K562 (cell line): ENCODE results near the gene MDN1. TPM values are rescaled to one million over a fixed set of nuclear protein-coding genes. Genes with fewer than 3 reads are reported as not detected.

Source experiments
- ADNP ChIP-seq: fragments of 200-800 bp; sonication (Bioruptor generic); IDR thresholded peaks from 2 replicates; pipeline ENCODE4 v1.6.1; 2016; ENCODE audit warnings: missing genetic modification characterization, missing compliant biosample characterization
- BRD9 ChIP-seq: fragments of 450-650 bp; IDR thresholded peaks from 2 replicates; pipeline ENCODE4 v1.6.1; 2018; ENCODE audit warnings: low read depth; ENCODE audit not compliant: partially characterized antibody
- CREBBP ChIP-seq: IDR thresholded peaks from one replicate; pipeline ENCODE4 v1.6.1; 2012; ENCODE audit warnings: low read depth, mild to moderate bottlenecking, control low read depth, inconsistent platforms, low read length
- ESRRA ChIP-seq: fragments of 450-650 bp; IDR thresholded peaks from 2 replicates; pipeline ENCODE4 v1.6.1; 2014; ENCODE audit warnings: low read depth, mild to moderate bottlenecking, moderate library complexity, borderline replicate concordance
- ETS1 ChIP-seq: conservative IDR thresholded peaks from 2 replicates; pipeline ENCODE4 v1.6.1; 2011; ENCODE audit warnings: low read depth, mild to moderate bottlenecking, low read length; ENCODE audit not compliant: control insufficient read depth
- HDAC6 ChIP-seq: IDR thresholded peaks from 2 replicates; pipeline ENCODE4 v1.6.1; 2012; ENCODE audit warnings: low read depth, mild to moderate bottlenecking, control low read depth, inconsistent platforms, low read length, moderate library complexity
- HDAC8 ChIP-seq: fragments of 450-650 bp; IDR thresholded peaks from 2 replicates; pipeline ENCODE4 v1.6.1; 2016; ENCODE audit warnings: mild to moderate bottlenecking, missing genetic modification characterization, moderate library complexity, missing compliant biosample characterization
- SMARCE1 ChIP-seq: fragments of 450-650 bp; IDR thresholded peaks from 2 replicates; pipeline ENCODE4 v1.7.1; 2016; ENCODE audit warnings: mild to moderate bottlenecking
- SMC3 ChIP-seq: conservative IDR thresholded peaks from 2 replicates; pipeline ENCODE4 v1.6.1; 2011; ENCODE audit warnings: low read depth, low read length, improper control_type of control experiment; ENCODE audit not compliant: insufficient read depth
- TARDBP ChIP-seq: fragments of 450-650 bp; IDR thresholded peaks from 2 replicates; pipeline ENCODE4 v1.6.1; 2016
- TOE1 ChIP-seq, 2 experiments: fragments of 450-650 bp in 1 of 2; sonication (generic) in 1 of 2; formaldehyde crosslinking in 1 of 2; IDR thresholded peaks; 2 replicates each; pipeline versions ENCODE4 v1.7.1 to v1.8.0; 2016 to 2022; ENCODE audit warnings: borderline replicate concordance in 2 of 2, mild to moderate bottlenecking in 2 of 2, antibody characterized with exemption in 1 of 2, inconsistent platforms in 1 of 2, low read depth in 1 of 2, missing genetic modification reagents in 1 of 2, moderate library complexity in 1 of 2
- ZBTB34 ChIP-seq: fragments of 250-450 bp; sonication (Bioruptor Pico); IDR thresholded peaks from 2 replicates; pipeline ENCODE4 v1.8.0; 2021; ENCODE audit warnings: mild to moderate bottlenecking, moderate library complexity
- ZEB2 ChIP-seq: fragments of 450-650 bp; IDR thresholded peaks from 2 replicates; pipeline ENCODE4 v1.6.1; 2016
- ZFP36 ChIP-seq: fragments of 150-350 bp; IDR thresholded peaks from 2 replicates; pipeline ENCODE4 v1.6.1; 2018; ENCODE audit warnings: low read length, low read depth; ENCODE audit not compliant: partially characterized antibody
- ZNF778 ChIP-seq: fragments of 450-650 bp; formaldehyde crosslinking; IDR thresholded peaks from 2 replicates; pipeline ENCODE4 v1.4.0; 2020; ENCODE audit warnings: mild to moderate bottlenecking, moderate library complexity
- ZSCAN29 ChIP-seq: fragments of 450-650 bp; IDR thresholded peaks from 2 replicates; pipeline ENCODE4 v1.6.1; 2017
- polyA plus RNA-seq, 8 experiments: library from polyadenylated mRNA; depleted of rRNA in 4 of 8; stranded (reverse) in 5 of 8; unstranded in 3 of 8; fragments of >200 nt; fragmentation: Nextera tagmentation in 2 of 8; fragmentation: Illumina TruSeq in 1 of 8; extraction: Ambion mirVana in 2 of 8; extraction: Trizol in 1 of 8; gene quantifications; 2 replicates each; pipeline versions ENCODE4 v1.2.1 to v1.2.3, GENCODE V29; 2011 to 2014; ENCODE audit warnings: inconsistent platforms in 1 of 8, missing spikeins in 1 of 8
- total RNA-seq, 7 experiments: library from RNA; depleted of rRNA in 6 of 7; stranded (reverse); fragments of >200 nt in 6 of 7; fragmentation: Illumina TruSeq in 2 of 7; extraction: Trizol in 2 of 7; gene quantifications; 2 replicates each; pipeline versions ENCODE4 v1.2.1 to v1.2.3, GENCODE V29; 2011 to 2021; ENCODE audit warnings: low replicate concordance in 1 of 7
- TF ChIP-seq, protein P1 (sequence below), 2 experiments: fragments of 450-650 bp; formaldehyde crosslinking in 1 of 2; IDR thresholded peaks; 2 replicates each; pipeline versions ENCODE4 v1.4.0 to v1.6.1; 2014 to 2020; ENCODE audit warnings: mild to moderate bottlenecking in 2 of 2, borderline replicate concordance in 1 of 2, low read depth in 1 of 2

The MDN1 gene
- total and polyA plus RNA-seq, 9 of the 15 experiments (the other 6 are each of a cell fraction or from before 2014, with no cell fraction given): 25.6 to 93.6 (median 43.0) TPM

DNA sequence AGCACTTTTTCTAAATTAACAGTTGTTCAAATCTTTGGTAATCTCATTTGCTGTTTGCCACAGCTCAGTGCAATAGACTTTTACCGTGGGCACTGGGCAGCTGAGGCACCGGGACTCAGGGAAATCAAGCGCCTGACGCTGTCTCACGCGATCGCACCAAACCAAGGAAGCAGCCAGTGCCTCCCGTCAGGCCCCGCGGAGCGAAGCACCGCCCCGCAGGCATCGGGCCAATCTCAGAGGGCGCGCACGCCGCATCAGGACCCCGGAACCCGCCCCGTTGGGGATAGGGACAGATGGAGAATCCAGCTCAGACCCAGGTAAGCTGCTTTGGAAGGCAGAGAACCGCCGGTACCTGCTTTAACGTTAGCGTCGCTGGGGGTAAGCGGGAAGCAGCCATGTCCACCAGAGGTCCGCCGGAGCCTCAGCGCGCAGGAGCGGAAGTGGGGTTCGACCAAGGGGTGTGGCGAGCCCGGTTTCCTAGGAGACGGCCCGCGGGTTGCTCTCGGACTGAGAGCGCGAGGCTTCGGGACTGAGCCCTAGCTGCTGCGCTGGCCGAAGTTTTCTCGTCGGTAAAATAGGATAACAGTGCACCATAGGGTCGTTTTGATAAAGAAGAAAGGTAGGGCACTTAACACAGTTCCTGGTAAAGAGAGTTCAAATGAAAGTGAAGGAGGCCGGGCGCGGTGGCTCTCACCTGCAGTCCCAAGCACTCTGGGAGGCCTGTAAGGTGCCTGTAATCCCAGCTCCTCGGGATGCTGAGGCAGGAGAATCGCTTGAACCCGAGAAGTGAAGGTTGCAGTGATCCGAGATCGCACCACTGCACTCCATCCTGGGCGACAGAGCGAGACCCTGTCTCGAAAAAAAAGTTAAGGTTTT, 181.0 kb downstream of the MDN1 start, which contains the start of gene LYRM2 (continued):
- TF ChIP-seq, protein P1, sequence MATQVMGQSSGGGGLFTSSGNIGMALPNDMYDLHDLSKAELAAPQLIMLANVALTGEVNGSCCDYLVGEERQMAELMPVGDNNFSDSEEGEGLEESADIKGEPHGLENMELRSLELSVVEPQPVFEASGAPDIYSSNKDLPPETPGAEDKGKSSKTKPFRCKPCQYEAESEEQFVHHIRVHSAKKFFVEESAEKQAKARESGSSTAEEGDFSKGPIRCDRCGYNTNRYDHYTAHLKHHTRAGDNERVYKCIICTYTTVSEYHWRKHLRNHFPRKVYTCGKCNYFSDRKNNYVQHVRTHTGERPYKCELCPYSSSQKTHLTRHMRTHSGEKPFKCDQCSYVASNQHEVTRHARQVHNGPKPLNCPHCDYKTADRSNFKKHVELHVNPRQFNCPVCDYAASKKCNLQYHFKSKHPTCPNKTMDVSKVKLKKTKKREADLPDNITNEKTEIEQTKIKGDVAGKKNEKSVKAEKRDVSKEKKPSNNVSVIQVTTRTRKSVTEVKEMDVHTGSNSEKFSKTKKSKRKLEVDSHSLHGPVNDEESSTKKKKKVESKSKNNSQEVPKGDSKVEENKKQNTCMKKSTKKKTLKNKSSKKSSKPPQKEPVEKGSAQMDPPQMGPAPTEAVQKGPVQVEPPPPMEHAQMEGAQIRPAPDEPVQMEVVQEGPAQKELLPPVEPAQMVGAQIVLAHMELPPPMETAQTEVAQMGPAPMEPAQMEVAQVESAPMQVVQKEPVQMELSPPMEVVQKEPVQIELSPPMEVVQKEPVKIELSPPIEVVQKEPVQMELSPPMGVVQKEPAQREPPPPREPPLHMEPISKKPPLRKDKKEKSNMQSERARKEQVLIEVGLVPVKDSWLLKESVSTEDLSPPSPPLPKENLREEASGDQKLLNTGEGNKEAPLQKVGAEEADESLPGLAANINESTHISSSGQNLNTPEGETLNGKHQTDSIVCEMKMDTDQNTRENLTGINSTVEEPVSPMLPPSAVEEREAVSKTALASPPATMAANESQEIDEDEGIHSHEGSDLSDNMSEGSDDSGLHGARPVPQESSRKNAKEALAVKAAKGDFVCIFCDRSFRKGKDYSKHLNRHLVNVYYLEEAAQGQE (IDR thresholded peaks at IDR 0.05; ENCODE audit: borderline replicate concordance): no peak
- TF ChIP-seq, protein P1 (CRISPR knock-in tag; IDR thresholded peaks at IDR 0.05; ENCODE audit: low read depth): peak; percentile 36; the same call in 1 of the 2 replicates
- TF ChIP-seq ZEB2 (peak; percentile 7; the same call in 1 of the 2 replicates), CREBBP (no peak), SMARCE1 (no peak), TARDBP (no peak), ZNF778 (CRISPR knock-in tag) (no peak), ESRRA (no peak), HDAC6 (no peak), ETS1 (no peak), SMC3 (no peak), TOE1 (IDR thresholded peaks at IDR 0.05; ENCODE audit: borderline replicate concordance) (no peak; the same call in 1 of the 2 replicates), TOE1 (CRISPR knock-in tag; IDR thresholded peaks at IDR 0.05; ENCODE audit: borderline replicate concordance, low read depth) (no peak), ZFP36 (no peak), ZSCAN29 (no peak), ZBTB34 (CRISPR knock-in tag) (no peak), BRD9 (no peak), HDAC8 (tag) (no peak), ADNP (tag) (no peak)
